DND-41 (cell line): ENCODE results near the gene ARHGAP8.

Experiments used
- ATAC-seq: fragments of 200-7000 bp; cut with Tn5 transposase; 3 replicates; pipeline ENCODE4 v1.9.1; 2021; ENCODE audit warnings: low read depth; ENCODE audit not compliant: insufficient read depth
- DNase-seq: peaks from one replicate; pipeline ENCODE4 v3.0.0-alpha.2; 2020
- H2AFZ ChIP-seq: 2 replicates; pipeline ENCODE4 v1.6.0; 2012; ENCODE audit warnings: low read depth, low read length
- H3K27ac ChIP-seq: 2 replicates; pipeline ENCODE4 v1.5.1; 2012; ENCODE audit warnings: low read length, inconsistent platforms
- H3K27me3 ChIP-seq: fragments of 200-600 bp; sonication (generic); 2 replicates; pipeline ENCODE4 v1.6.0; 2012; ENCODE audit warnings: low read length, mild to moderate bottlenecking, inconsistent platforms; ENCODE audit not compliant: insufficient read depth, poor library complexity
- H3K36me3 ChIP-seq: 2 replicates; pipeline ENCODE4 v1.5.1; 2012; ENCODE audit warnings: low read length, inconsistent platforms; ENCODE audit not compliant: insufficient read depth
- H3K4me1 ChIP-seq: 2 replicates; pipeline ENCODE4 v1.5.1; 2012; ENCODE audit warnings: mild to moderate bottlenecking, low read length; ENCODE audit not compliant: insufficient read depth
- H3K4me2 ChIP-seq: 2 replicates; pipeline ENCODE4 v1.6.0; 2012; ENCODE audit warnings: mild to moderate bottlenecking, moderate library complexity, low read length, inconsistent platforms; ENCODE audit not compliant: insufficient read depth
- H3K4me3 ChIP-seq, 2 experiments: fragments of 200-600 bp in 1 of 2; shearing (Covaris generic) in 1 of 2; 2 replicates each; pipeline ENCODE4 v1.5.1; 2012 to 2016; ENCODE audit warnings: inconsistent platforms in 2 of 2, low read length in 2 of 2, mild to moderate bottlenecking in 2 of 2, low read depth in 1 of 2, moderate library complexity in 1 of 2
- H3K79me2 ChIP-seq: 2 replicates; pipeline ENCODE4 v1.6.0; 2012; ENCODE audit warnings: low read length, inconsistent platforms; ENCODE audit not compliant: insufficient read depth
- H3K9ac ChIP-seq: 2 replicates; pipeline ENCODE4 v1.6.0; 2012; ENCODE audit warnings: low read depth, mild to moderate bottlenecking, inconsistent platforms, low read length, moderate library complexity
- H3K9me3 ChIP-seq: 2 replicates; pipeline ENCODE4 v1.5.1; 2012; ENCODE audit warnings: low read length, moderate library complexity, mild to moderate bottlenecking, inconsistent platforms; ENCODE audit not compliant: insufficient read depth, severe bottlenecking
- H4K20me1 ChIP-seq: 2 replicates; pipeline ENCODE4 v1.6.0; 2012; ENCODE audit warnings: low read length; ENCODE audit not compliant: insufficient read depth
- EZH2 ChIP-seq: IDR thresholded peaks from 3 replicates; pipeline ENCODE4 v1.6.1; 2012; ENCODE audit warnings: borderline replicate concordance, low read depth, mild to moderate bottlenecking, moderate library complexity, low read length, inconsistent platforms; ENCODE audit not compliant: severe bottlenecking
- TF ChIP-seq, protein P1 (sequence below): IDR thresholded peaks from 2 replicates; pipeline ENCODE4 v1.5.1; 2012; ENCODE audit warnings: borderline replicate concordance, low read length, moderate library complexity, mild to moderate bottlenecking; ENCODE audit not compliant: poor library complexity, severe bottlenecking; ENCODE audit errors: extremely low read depth

The ARHGAP8 gene

DNA sequence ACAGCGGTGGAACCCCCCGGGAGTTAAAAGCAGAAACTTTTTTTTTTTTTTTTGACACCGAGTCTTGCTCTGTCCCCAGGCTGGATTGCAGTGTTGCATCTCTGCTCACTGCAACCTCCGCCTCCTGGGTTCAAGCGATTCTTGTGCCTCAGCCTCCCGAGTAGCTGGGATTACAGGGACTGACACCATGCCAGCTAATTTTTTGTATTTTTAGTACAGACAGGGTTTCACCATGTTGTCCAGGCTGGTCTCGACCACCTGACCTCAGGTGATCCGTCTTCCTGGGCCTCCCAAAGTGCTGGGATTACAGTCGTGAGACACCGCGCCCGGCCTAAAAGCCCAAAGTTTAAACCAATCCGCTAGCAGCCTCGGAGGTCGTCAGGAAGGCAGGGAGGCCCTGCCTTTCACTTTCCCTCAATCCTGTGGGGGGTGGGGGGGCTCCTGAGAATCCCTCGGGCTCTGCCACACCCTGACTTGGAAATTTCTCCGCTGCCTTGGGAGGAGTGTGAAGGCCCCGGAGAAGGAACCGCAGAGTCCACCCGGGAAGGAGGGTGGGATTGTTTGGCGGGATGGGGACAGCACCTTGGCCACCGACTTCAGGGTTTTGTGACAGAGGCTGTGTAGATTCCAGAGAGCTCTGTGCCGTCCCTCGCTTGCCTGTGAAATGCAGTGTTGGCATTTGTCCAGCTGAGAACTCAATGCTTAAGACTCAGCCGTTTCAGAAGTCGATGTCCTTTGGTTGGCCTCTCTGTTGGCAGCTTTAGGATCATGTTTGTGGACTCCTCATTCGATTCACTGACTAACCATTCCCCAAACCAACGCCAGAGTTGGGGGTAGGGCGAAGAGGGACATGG is 1.0 kb downstream of the ARHGAP8 start:
- no peaks in the 10 kb centered on the region for H3K79me2 ChIP-seq
- no peak overlapping the region for H3K9ac ChIP-seq
- no peaks in the 10 kb centered on the region for H3K27me3 ChIP-seq
- H3K4me2 ChIP-seq: no peak overlapping the region
- TF ChIP-seq, protein P1, sequence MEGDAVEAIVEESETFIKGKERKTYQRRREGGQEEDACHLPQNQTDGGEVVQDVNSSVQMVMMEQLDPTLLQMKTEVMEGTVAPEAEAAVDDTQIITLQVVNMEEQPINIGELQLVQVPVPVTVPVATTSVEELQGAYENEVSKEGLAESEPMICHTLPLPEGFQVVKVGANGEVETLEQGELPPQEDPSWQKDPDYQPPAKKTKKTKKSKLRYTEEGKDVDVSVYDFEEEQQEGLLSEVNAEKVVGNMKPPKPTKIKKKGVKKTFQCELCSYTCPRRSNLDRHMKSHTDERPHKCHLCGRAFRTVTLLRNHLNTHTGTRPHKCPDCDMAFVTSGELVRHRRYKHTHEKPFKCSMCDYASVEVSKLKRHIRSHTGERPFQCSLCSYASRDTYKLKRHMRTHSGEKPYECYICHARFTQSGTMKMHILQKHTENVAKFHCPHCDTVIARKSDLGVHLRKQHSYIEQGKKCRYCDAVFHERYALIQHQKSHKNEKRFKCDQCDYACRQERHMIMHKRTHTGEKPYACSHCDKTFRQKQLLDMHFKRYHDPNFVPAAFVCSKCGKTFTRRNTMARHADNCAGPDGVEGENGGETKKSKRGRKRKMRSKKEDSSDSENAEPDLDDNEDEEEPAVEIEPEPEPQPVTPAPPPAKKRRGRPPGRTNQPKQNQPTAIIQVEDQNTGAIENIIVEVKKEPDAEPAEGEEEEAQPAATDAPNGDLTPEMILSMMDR: no peak
- TF ChIP-seq EZH2: no peak
- H2AFZ ChIP-seq: no peak overlapping the region
- no peaks in the 10 kb centered on the region for H3K4me1 ChIP-seq
- DNase-seq: no peak
- no peaks in the 10 kb centered on the region for H4K20me1 ChIP-seq
- H3K27ac ChIP-seq: no peak overlapping the region
- no peak overlapping the region for H3K4me3 ChIP-seq
- H3K9me3 ChIP-seq: no peaks in the 10 kb centered on the region
- H3K36me3 ChIP-seq: no peaks in the 10 kb centered on the region
- no peak for ATAC-seq

DNA sequence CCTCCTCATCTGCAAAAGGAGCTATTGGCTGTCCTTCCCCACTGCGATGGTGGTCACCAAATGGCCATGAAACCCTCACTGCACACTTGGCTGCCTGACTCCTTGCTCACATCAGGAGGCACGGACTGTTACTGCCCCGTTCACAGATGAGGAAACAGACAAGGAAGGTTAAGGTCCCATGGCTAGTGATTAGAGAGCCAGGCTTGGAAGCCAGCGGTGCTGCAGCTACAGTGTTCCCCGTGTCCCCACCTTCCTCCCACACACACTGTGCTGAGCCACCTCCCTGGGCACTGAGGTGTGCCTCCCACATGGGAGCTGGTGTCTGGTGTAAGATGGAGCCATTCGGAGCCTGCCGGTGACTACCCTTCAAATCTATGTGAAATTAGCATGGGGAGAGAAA is 2.6 kb downstream of the ARHGAP8 start:
- no peak for DNase-seq
- no peaks in the 10 kb centered on the region for H3K36me3 ChIP-seq
- no peak overlapping the region for H3K9ac ChIP-seq
- no peaks in the 10 kb centered on the region for H3K4me1 ChIP-seq
- H3K9me3 ChIP-seq: no peaks in the 10 kb centered on the region
- H3K79me2 ChIP-seq: no peaks in the 10 kb centered on the region
- H3K27me3 ChIP-seq: no peaks in the 10 kb centered on the region
- no peak for TF ChIP-seq EZH2
- TF ChIP-seq, protein P1: no peak
- no peak overlapping the region for H3K27ac ChIP-seq
- H2AFZ ChIP-seq: no peak overlapping the region
- no peak overlapping the region for H3K4me3 ChIP-seq
- ATAC-seq: no peak
- no peak overlapping the region for H3K4me2 ChIP-seq
- H4K20me1 ChIP-seq: no peaks in the 10 kb centered on the region

- Histone ChIP-seq H3K36me3 (no peaks in the 10 kb centered on the region), H3K27ac (no peak overlapping the region), H4K20me1 (no peaks in the 10 kb centered on the region), H3K9ac (no peak overlapping the region), H3K9me3 (no peaks in the 10 kb centered on the region), H3K27me3 (no peaks in the 10 kb centered on the region), H2AFZ (no peak overlapping the region), H3K79me2 (no peaks in the 10 kb centered on the region), H3K4me3 (no peak overlapping the region), H3K4me1 (no peaks in the 10 kb centered on the region), H3K4me2 (no peak overlapping the region)
- DNase-seq (no peak), ATAC-seq (no peak)
- TF ChIP-seq, protein P1: no peak
- TF ChIP-seq EZH2: no peak
These were observed 3.0 kb downstream of the ARHGAP8 start for GRCh38 chr22:44755417-44755816.
